IMR-90 (cell line): ENCODE results near the gene RBPJL. TPM values are rescaled to one million over a fixed set of nuclear protein-coding genes. Genes with fewer than 3 reads are reported as not detected.
A peak's percentile ranks its signal among the peaks of the same experiment; 100 is the strongest.

Source experiments
- ATAC-seq: fragments of 200-7000 bp; cut with Tn5 transposase; 2 replicates; pipeline ENCODE4 v1.9.1; 2020; ENCODE audit warnings: low read depth, mild to moderate bottlenecking, moderate library complexity
- BruUV-seq: library from RNA; stranded (reverse); fragments of 400-500 nt; replicated peaks from 2 replicates; lab custom pipeline; 2021; lab: Mats Ljungman, UMichigan
- CTCF ChIA-PET: fragments of 300-600 bp; formaldehyde crosslinking; extraction: SDS; loops from one replicate; lab custom pipeline; 2021; ENCODE audit warnings: antibody characterized with exemption; lab: Yijun Ruan, JAX
- POLR2A ChIA-PET: fragments of 300-600 bp; sonication (Branson Sonifier 250); formaldehyde crosslinking; loops from one replicate; lab custom pipeline; 2022; ENCODE audit warnings: antibody characterized with exemption; ENCODE audit not compliant: unreplicated experiment; lab: Charles Lee
- DNase-seq: peaks from one replicate; pipeline ENCODE4 v3.0.0; 2013
- H2AFZ ChIP-seq: replicated peaks from 2 replicates; pipeline ENCODE3; 2013; ENCODE audit warnings: low read length, mild to moderate bottlenecking; ENCODE audit not compliant: poor library complexity
- H2AK5ac ChIP-seq: 2 replicates; pipeline ENCODE4 v1.6.1; 2013; ENCODE audit warnings: low read depth, low read length, inconsistent platforms
- H2AK9ac ChIP-seq: replicated peaks from 2 replicates; pipeline ENCODE3; 2013; ENCODE audit warnings: mild to moderate bottlenecking, low read depth, low read length, moderate library complexity; ENCODE audit not compliant: poor library complexity
- H2BK120ac ChIP-seq: 2 replicates; pipeline ENCODE4 v1.6.1; 2013; ENCODE audit warnings: low read depth, low read length, inconsistent platforms
- H2BK15ac ChIP-seq: 3 replicates; pipeline ENCODE4 v1.6.1; 2013; ENCODE audit warnings: low read depth, low read length, inconsistent platforms
- H2BK20ac ChIP-seq: 2 replicates; pipeline ENCODE4 v1.6.1; 2013; ENCODE audit warnings: low read depth, mild to moderate bottlenecking, inconsistent platforms, low read length, moderate library complexity
- H2BK5ac ChIP-seq: 2 replicates; pipeline ENCODE4 v1.6.1; 2013; ENCODE audit warnings: mild to moderate bottlenecking, low read depth, low read length, inconsistent platforms; ENCODE audit not compliant: poor library complexity, severe bottlenecking
- H3K14ac ChIP-seq: replicated peaks from 2 replicates; pipeline ENCODE4 v1.6.1; 2013; ENCODE audit warnings: low read depth, low read length, inconsistent platforms
- H3K18ac ChIP-seq: 2 replicates; pipeline ENCODE4 v1.6.1; 2013; ENCODE audit warnings: low read depth, low read length, control low read depth
- H3K23ac ChIP-seq: 2 replicates; pipeline ENCODE4 v1.6.1; 2013; ENCODE audit warnings: low read depth, low read length, inconsistent platforms
- H3K27ac ChIP-seq: 2 replicates; pipeline ENCODE4 v1.5.1; 2013; ENCODE audit warnings: mild to moderate bottlenecking, control low read depth, low read length; ENCODE audit not compliant: insufficient read depth
- H3K27me3 ChIP-seq: 2 replicates; pipeline ENCODE4 v1.6.1; 2013; ENCODE audit warnings: low read length; ENCODE audit not compliant: control insufficient read depth, insufficient read depth
- H3K36me3 ChIP-seq: 2 replicates; pipeline ENCODE4 v1.6.1; 2013; ENCODE audit warnings: low read length, mixed read lengths; ENCODE audit not compliant: control insufficient read depth, insufficient read depth
- H3K4ac ChIP-seq: 2 replicates; pipeline ENCODE4 v1.6.1; 2013; ENCODE audit warnings: low read depth, low read length, inconsistent platforms
- H3K4me1 ChIP-seq: 2 replicates; pipeline ENCODE4 v1.6.1; 2013; ENCODE audit warnings: low read length, mixed read lengths; ENCODE audit not compliant: control insufficient read depth, insufficient read depth
- H3K4me2 ChIP-seq: 2 replicates; pipeline ENCODE4 v1.6.1; 2013; ENCODE audit warnings: low read depth, mild to moderate bottlenecking, control low read depth, low read length, moderate library complexity
- H3K4me3 ChIP-seq: 2 replicates; pipeline ENCODE4 v1.5.1; 2013; ENCODE audit warnings: low read depth, mild to moderate bottlenecking, control low read depth, low read length, moderate library complexity; ENCODE audit not compliant: insufficient read depth
- H3K56ac ChIP-seq: 2 replicates; pipeline ENCODE4 v1.6.1; 2013; ENCODE audit warnings: low read length, inconsistent platforms; ENCODE audit not compliant: insufficient read depth; ENCODE audit errors: extremely low read depth
- H3K79me1 ChIP-seq, 2 experiments: 2 replicates each; pipeline ENCODE4 v1.6.1; 2013; ENCODE audit warnings: low read length in 2 of 2, inconsistent platforms in 1 of 2, low read depth in 1 of 2
- H3K9ac ChIP-seq: 2 replicates; pipeline ENCODE4 v1.6.1; 2013; ENCODE audit warnings: low read depth, low read length, control low read depth
- H3K9me1 ChIP-seq: 2 replicates; pipeline ENCODE4 v1.6.1; 2013; ENCODE audit warnings: low read length, inconsistent platforms; ENCODE audit not compliant: insufficient read depth
- H3K9me3 ChIP-seq: 2 replicates; pipeline ENCODE4 v1.6.1; 2013; ENCODE audit warnings: low read length; ENCODE audit not compliant: control insufficient read depth, insufficient read depth
- H4K20me1 ChIP-seq: 2 replicates; pipeline ENCODE4 v1.6.1; 2013; ENCODE audit warnings: low read length, inconsistent platforms; ENCODE audit not compliant: insufficient read depth
- H4K5ac ChIP-seq: 2 replicates; pipeline ENCODE4 v1.6.1; 2013; ENCODE audit warnings: mild to moderate bottlenecking, low read depth, low read length, control low read depth
- H4K8ac ChIP-seq, 2 experiments: 2 replicates each; pipeline ENCODE4 v1.6.1; 2013; ENCODE audit warnings: low read depth in 2 of 2, low read length in 2 of 2, control low read depth in 1 of 2, inconsistent platforms in 1 of 2
- H4K91ac ChIP-seq: 2 replicates; pipeline ENCODE4 v1.6.1; 2013; ENCODE audit warnings: low read depth, low read length, inconsistent platforms; ENCODE audit not compliant: insufficient read depth
- BHLHE40 ChIP-seq: fragments of 150-350 bp; IDR thresholded peaks from 2 replicates; pipeline ENCODE4 v1.6.1; 2016; ENCODE audit warnings: mild to moderate bottlenecking, low read depth, low read length
- CHD1 ChIP-seq: IDR thresholded peaks from 2 replicates; pipeline ENCODE4 v1.6.1; 2012; ENCODE audit warnings: low read depth, low read length, improper control_type of control experiment
- CTCF ChIP-seq: conservative IDR thresholded peaks from 2 replicates; pipeline ENCODE4 v1.5.1; 2012; ENCODE audit warnings: mild to moderate bottlenecking, low read depth, low read length, improper control_type of control experiment
- ELK1 ChIP-seq: fragments of 150-350 bp; IDR thresholded peaks from 2 replicates; pipeline ENCODE4 v1.6.1; 2016; ENCODE audit warnings: low read depth, mild to moderate bottlenecking, low read length, moderate library complexity, borderline replicate concordance
- FOS ChIP-seq: fragments of 150-350 bp; IDR thresholded peaks from 2 replicates; pipeline ENCODE4 v1.6.1; 2016; ENCODE audit warnings: low read depth, low read length
- MAFK ChIP-seq: IDR thresholded peaks from 2 replicates; pipeline ENCODE4 v1.6.1; 2012; ENCODE audit warnings: low read depth, low read length, improper control_type of control experiment
- MAZ ChIP-seq: IDR thresholded peaks from 2 replicates; pipeline ENCODE4 v1.6.1; 2012; ENCODE audit warnings: low read depth, mild to moderate bottlenecking, low read length, improper control_type of control experiment, moderate library complexity, borderline replicate concordance
- POLR2A ChIP-seq: IDR thresholded peaks from 2 replicates; pipeline ENCODE4 v1.6.1; 2012; ENCODE audit warnings: mild to moderate bottlenecking, low read depth, low read length
- RAD21 ChIP-seq: IDR thresholded peaks from 2 replicates; pipeline ENCODE4 v1.6.1; 2012; ENCODE audit warnings: low read length, improper control_type of control experiment
- RCOR1 ChIP-seq: IDR thresholded peaks from 2 replicates; pipeline ENCODE4 v1.6.1; 2012; ENCODE audit warnings: mild to moderate bottlenecking, low read length, improper control_type of control experiment; ENCODE audit not compliant: insufficient replicate concordance
- RFX5 ChIP-seq: IDR thresholded peaks from 2 replicates; pipeline ENCODE4 v1.8.0; 2012; ENCODE audit warnings: low read depth, mild to moderate bottlenecking, low read length, moderate library complexity
- SMC3 ChIP-seq: fragments of 150-350 bp; IDR thresholded peaks from 2 replicates; pipeline ENCODE4 v1.6.1; 2016; ENCODE audit warnings: low read depth, mild to moderate bottlenecking, antibody characterized with exemption, low read length, moderate library complexity
- USF2 ChIP-seq: fragments of 150-350 bp; IDR thresholded peaks from 2 replicates; pipeline ENCODE4 v1.6.1; 2017; ENCODE audit warnings: mild to moderate bottlenecking, antibody characterized with exemption, low read length, low read depth
- WGBS, 2 experiments: methylation state at CpG; one replicate each; pipeline versions ENCODE4 v1.1.5 to v1.1.7; 2013; ENCODE audit warnings: missing lambda C conversion rate in 2 of 2; ENCODE audit not compliant: insufficient read length in 1 of 2; ENCODE audit errors: extremely low coverage in 2 of 2; 5-methylcytosine and 5-hydroxymethylcytosine counted together
- dilution Hi-C: fragments of 300-500 bp; cut with HindIII; formaldehyde crosslinking; loops from one replicate; pipeline ENCODE4 v1.14.3; 2018; ENCODE audit warnings: low sequenced_read_pairs; ENCODE audit not compliant: unreplicated experiment
- in situ Hi-C: fragments of 300-500 bp; cut with MboI; formaldehyde crosslinking; loops from 3 replicates; pipeline ENCODE4 v1.14.3; 2019; ENCODE audit warnings: low sequenced_read_pairs, inconsistent platforms, mixed read lengths
- intact Hi-C: fragments of 100-400 bp; cut with micrococcal nuclease; formaldehyde crosslinking; loops from 2 replicates; pipeline ENCODE4 v1.10.0; 2022
- polyA plus RNA-seq, 3 experiments: library from polyadenylated mRNA; depleted of rRNA; stranded (reverse); fragments of >200 nt; gene quantifications; 2 replicates each; pipeline ENCODE4 v1.2.3, GENCODE V29; 2012; ENCODE audit warnings: low replicate concordance in 1 of 3
- total RNA-seq: library from RNA; depleted of rRNA; stranded (reverse); fragments of >200 nt; gene quantifications from 2 replicates; pipeline ENCODE4 v1.2.3, GENCODE V29; 2012

RBPJL gene
- total and polyA plus RNA-seq, 2 of the 4 experiments (the other 2 are of a cell fraction) = not detected

DNA sequence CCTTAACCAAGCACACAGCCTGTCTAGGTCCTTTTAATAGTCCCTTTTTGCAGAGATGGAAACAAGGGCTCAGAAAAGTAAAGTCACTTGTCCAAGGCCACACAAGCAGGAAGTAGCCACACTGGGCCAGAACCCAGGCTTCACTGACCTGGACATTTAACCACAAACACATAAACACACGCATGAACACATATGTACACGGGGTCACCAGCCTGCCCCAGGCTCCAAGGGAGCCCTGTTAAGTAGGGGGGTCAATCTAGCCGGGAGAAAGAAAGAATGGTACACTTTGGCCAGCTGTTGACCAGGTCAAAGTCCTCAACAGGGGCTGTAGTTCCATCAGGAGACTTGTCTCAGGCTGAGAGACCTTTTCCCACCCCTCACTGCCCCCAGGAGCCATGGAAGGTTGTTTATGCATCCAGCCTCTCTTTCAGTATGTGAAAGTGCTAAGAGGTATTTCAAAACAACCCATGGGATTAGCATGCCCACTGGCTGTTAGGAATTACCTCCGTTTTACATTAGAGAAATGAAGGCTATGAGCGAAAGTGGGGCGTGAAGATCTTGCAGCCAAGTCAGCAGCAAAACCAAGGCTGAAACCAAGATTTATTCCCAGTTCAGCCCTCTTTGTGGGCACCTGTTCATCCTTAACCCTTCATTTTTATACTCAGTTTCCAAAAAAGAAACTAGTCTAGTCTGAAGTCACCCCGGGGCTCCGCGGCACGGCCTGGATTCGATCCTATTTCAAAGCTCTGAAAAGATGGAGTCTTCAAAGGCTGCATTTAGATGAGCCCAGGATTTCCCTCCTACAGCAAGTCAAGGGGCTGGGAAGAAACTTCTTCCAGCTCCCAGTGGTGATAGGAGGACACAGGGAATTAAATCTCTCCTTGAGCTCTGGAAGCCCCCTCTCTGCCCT is 31.7 kb downstream of the RBPJL start:
- Histone ChIP-seq H3K18ac (peak overlapping the region; percentile 81), H3K4me3 (no peak overlapping the region), H3K27me3 (no peaks in the 10 kb centered on the region), H3K79me1 (peaks cover 36 to 86% of the 10 kb centered on the region in 2 experiments), H3K4me1 (peaks cover 57% of the 10 kb centered on the region), H3K56ac (peak overlapping the region; percentile 90), H3K4me2 (peak overlapping the region; percentile 59), H4K8ac (peak overlapping the region; percentile 86 to 94), H3K27ac (peak overlapping the region; percentile 97), H4K5ac (peak overlapping the region; percentile 91), H2BK20ac (peak overlapping the region; percentile 89), H3K36me3 (peaks cover 42% of the 10 kb centered on the region), H3K9me3 (no peaks in the 10 kb centered on the region), H2BK15ac (peak overlapping the region; percentile 63), H3K23ac (peak overlapping the region; percentile 90), H3K9me1 (peaks cover 48% of the 10 kb centered on the region), H2AFZ (peak overlapping the region; percentile 0), H4K91ac (peak overlapping the region; percentile 91), H3K9ac (peak overlapping the region; percentile 47), H4K20me1 (peaks cover 40% of the 10 kb centered on the region), H3K14ac (peak overlapping the region; percentile 74), H3K4ac (peak overlapping the region; percentile 98), H2BK5ac (peak overlapping the region; percentile 95), H2AK9ac (peak overlapping the region; percentile 78), H2BK120ac (peak overlapping the region; percentile 97), H2AK5ac (peak overlapping the region; percentile 97)
- dilution Hi-C loops = no loop called here
- DNase-seq (no peak), ATAC-seq (peak; percentile 8)
- no TSS peak for BruUV-seq
- intact Hi-C loops = loop anchor here (5.0 kb wide), 1 partner anchor 439 kb away; no protein-coding TSS in a partner anchor
- POLR2A ChIA-PET = interaction anchor here (0.5 to 2.3 kb wide), 3 partner anchors 9 to 25 kb away, joined by 3 to 11 read pairs (median 4); partner anchors contain the start of genes SDC4 and SYS1
- CTCF ChIA-PET = interaction anchor here (1.1 kb wide), 1 partner anchor 98 kb away, joined by 4 read pairs; no protein-coding TSS in a partner anchor
- in situ Hi-C loops = loop anchor here (25.0 kb wide), 1 partner anchor 574 kb away; the partner anchor contains the start of gene PLTP
- 80% methylated on average over 3 of the region's 11 CpGs; no CpG with 5 or more reads in 1 of the 2 experiments for WGBS, 2 experiments
- TF ChIP-seq CTCF (no peak), BHLHE40 (no peak), RCOR1 (no peak), SMC3 (no peak), RAD21 (no peak), MAFK (no peak), MAZ (0 out of 2 replicates have a peak, but pooled peaks have one; percentile 34), FOS (no peak), CHD1 (no peak), POLR2A (no peak), ELK1 (no peak), USF2 (no peak), RFX5 (no peak)
